HG02571 (cell line): ENCODE measurements around the gene ARHGAP19.

Source experiments
- ATAC-seq: cut with Tn5 transposase; IDR thresholded peaks from one replicate; pipeline ENCODE4 v1.9.1; 2021; ENCODE audit warnings: mild to moderate bottlenecking, moderate library complexity; ENCODE audit not compliant: unreplicated experiment

ARHGAP19 gene

GRCh38 chr10:97230146-97230545 lies 62.3 kb downstream of the ARHGAP19 start:
- ATAC-seq: no peak

GRCh38 chr10:97229322-97230015 lies 63.0 kb downstream of the ARHGAP19 start:
- ATAC-seq: no peak

DNA sequence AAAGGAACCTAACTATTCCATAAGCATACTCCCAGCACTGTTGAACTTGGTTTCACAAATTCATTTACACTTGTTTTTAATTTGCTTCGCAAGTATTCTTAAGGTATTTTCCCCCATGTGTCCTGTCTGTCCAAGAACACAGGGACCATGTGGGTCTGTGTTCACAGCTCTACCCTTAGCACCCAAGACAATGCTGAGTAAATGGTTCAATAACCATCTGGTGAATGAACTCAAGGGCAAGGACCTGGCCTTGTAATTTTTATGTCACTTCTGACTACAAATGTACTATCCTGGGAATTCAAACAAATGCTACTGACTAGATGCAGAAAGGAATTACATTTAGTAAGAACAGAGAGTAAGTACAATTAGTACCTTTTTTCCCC lies 63.7 kb downstream of the ARHGAP19 start:
- ATAC-seq: no peak

GRCh38 chr10:97228130-97228774 lies 64.2 kb downstream of the ARHGAP19 start:
- ATAC-seq: no peak

DNA sequence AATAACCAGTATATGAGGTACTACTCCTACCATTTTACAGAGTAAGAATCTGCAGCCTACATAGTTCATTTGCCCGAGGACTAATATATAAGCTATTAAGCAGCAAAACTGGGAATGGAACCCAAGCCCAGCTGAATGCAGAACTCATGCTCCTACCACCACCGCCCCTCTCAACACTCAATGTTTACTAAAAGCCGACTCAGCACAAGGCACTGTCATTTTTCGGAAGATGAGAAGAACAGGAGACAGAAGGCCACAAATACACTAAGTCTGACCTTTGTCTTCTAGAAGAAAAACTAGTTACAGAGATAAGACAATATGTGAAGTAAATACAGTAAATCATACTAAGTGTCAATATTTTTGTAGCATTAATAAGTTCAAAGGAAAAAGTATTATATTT lies 66.0 kb downstream of the ARHGAP19 start:
- ATAC-seq: no peak

GRCh38 chr10:97224483-97225435 lies 67.7 kb downstream of the ARHGAP19 start:
- no peak for ATAC-seq

GRCh38 chr10:97222326-97222961 lies 70.0 kb downstream of the ARHGAP19 start:
- ATAC-seq: no peak

DNA sequence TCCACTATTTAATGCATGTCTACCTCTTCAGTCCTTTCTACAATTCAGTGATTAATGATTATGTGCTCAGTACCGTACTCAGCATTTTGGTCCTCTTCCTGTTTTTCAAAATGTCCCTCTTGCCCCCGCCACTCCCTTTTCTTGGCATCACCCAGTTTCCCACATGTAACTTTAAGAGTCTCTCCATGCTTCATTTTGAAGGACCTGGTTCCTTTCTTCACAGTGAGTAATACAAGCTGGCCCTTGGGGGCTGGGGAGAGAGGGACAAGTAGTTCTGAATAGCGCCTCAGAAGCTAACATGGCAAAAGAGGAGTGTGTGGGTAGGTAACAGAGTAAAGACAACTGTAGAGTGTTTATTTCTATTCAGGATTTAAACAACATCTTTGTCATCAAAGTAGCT lies 72.1 kb downstream of the ARHGAP19 start:
- no peak for ATAC-seq

DNA sequence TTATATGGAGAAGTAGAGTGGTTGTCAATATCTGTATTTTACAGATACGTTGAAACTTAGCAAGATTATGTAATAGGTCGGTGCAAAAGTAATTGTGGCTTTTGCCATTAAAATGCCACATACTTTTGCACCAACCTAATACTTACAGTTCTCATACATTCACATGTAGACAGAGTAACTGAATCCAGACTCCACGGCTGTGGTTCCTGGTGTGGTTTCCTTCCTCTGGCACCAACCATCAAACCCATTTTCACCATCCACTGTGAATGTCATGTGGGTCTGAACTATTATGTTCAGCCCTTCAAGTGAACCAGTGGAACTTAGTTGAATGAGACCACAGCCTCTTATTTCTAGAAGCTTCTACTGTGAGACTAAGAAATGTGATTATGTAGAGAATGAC lies 75.1 kb downstream of the ARHGAP19 start:
- ATAC-seq: no peak

DNA sequence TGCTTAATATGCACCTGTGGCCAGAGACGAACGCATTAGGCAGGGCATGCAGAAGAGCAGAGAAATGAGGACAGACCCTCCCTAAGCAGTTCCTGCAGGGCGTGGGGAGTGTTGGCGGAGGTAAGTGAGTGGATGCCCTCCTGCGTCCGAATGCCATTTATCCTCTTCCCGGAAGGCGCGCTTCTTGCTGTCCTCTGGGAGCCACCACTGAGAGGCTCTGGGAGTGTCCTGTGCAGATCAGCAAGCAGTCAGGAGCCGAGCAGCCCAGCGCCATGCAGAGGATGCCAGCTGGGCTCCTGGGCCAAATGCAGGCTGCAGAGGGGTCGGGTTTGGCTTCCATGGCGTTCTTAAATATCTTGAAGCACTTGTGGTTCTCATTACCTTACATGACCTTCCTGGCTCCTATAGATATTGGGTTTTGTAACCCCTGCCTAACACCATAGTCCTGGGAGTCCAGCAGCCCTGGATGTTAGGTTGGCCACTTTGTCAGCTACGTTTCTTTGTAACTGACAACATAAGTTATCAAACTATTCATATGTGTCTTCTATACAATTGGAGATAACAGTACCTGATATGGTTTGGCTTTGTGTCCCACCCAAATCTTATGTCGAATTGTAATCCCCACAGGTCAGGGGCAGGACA lies 76.7 kb downstream of the ARHGAP19 start:
- ATAC-seq: no peak

DNA sequence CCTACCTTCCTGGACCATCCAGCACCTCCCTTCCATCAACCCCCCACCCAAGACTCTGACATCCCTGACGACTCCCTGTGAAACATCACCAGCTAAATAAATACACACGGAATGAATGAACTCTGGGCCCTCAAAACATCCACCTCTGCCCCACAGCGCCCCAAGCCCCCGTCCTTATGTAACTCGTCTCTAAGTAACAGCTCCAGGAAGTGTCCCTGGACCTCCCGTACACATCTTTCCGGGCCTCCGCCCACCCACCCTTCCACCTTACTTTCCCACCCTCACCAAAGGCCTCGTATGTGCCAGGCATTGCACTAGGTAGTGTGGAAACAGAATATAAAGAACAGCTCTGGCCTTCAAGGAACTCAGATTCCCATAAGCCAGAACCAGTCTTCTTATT lies 79.0 kb downstream of the ARHGAP19 start:
- no peak for ATAC-seq

DNA sequence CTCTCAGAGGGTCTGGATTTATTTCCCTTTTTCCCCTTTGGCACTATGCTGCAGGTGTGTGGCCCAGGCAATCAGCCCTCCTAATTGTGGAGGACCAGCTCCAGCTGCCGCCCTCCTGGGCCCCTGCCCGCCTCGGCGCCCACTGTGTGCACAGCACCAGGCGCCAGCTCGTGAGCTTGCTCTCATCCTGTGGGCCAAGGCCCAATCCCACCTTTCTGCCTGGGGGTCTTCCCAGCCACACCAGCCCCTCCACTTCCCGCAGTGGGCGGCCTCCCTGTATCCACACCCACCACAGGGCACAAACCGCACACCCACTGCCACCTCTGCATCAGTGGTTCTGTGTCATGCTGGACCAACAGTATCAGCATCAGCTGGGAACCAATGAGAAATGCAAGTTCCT lies 81.2 kb downstream of the ARHGAP19 start:
- no peak for ATAC-seq

GRCh38 chr10:97210543-97210960 lies 81.9 kb downstream of the ARHGAP19 start:
- ATAC-seq: no peak

- ATAC-seq: no peak
These were observed 84.6 kb downstream of the ARHGAP19 start for GRCh38 chr10:97207756-97208346.

DNA sequence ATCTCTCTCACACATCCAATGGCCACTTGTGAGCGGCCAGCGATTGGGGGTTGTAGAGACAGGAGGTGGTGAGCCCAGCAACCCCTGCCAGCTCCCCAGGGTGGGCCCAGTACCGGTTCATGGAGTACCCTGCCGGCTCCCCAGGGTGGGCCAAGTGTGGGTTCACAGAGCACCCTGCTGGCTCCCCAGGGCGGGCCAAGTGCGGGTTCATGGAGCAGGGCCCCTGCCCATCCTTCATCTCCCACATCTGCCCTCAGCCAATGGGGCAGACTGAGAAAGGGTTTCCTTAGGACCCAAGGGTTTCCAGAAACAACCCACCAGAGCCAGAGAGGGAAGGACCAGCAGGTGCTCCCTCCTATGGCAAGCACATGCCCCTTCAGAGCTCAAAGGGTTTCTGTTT lies 85.3 kb downstream of the ARHGAP19 start:
- no peak for ATAC-seq

DNA sequence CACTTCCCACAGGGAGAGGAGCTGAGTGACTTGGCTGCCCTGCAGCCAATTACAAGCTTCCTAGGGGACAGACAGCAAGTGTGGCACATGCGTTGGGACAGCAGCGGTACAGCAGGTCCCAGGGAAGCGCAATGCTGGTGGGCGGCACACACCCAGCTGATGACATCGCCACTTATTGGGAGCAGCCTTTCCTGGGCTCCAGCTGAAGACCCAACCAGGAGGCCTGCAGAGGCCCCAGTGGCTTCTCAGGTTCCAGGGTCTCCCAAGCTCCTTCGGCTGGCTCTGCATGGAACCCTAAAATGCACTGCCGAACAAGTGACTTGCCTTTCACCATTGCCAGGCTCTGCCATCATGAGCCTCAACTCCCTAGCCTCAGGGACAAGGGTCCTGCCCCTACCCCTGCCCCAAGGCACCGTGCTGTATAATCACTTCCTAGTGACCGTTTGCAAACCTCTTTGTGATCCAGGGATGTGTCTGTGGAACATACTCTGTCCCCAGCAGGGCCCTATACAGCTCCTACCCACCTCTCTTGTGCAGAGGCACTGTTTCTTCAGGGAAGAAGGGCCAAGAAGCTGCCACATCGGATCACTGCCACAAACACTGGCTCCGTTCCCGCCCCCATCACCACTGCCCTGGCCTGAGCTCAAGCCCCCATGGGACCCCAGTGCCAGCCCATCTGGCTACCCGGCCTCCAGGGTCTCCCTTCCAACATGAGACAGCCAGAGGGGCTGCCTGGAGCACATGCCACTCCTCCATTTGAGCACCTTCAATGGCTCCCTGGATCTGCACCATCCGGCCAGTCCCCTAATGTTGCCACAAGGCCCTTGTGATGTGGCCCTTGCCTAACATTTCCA lies 87.4 kb downstream of the ARHGAP19 start:
- ATAC-seq: no peak

DNA sequence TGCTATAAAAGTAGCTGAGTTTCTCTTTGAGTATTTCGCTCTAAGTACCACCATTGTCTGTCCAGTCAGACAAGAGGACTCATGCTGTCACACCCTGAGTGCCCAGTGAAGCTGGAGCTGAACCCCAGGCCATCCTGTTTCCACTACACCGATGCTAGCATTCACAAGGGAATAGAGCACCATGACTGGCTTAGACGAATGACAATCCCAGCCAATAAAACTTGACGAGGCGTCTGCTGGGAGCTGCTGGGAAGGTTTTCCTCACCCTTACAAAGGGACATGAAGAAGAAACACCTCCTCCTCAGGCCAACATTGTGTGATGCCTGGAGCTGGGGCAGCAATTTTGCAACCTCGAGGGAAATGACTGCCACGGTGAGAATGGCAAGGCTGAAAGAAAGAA lies 89.2 kb downstream of the ARHGAP19 start:
- ATAC-seq: no peak

DNA sequence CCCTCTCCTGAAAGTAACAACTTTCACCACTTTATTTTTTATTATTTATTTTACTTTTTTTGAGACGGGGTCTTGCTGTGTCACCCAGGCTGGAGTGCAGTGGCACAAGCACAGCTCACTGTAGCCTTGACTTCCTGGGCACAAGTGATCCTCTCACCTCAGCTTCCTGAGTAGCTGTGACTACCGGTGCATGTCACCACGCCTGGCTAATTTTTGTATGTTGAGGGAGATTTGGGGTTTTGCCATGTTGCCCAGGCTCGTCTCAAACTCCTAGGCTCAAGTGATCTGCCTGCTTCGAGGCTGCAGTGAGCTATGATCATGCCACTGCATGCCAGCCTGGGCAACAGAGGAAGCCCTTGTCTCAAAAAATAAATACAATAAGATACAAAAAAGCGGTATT lies 91.8 kb downstream of the ARHGAP19 start:
- ATAC-seq: no peak

DNA sequence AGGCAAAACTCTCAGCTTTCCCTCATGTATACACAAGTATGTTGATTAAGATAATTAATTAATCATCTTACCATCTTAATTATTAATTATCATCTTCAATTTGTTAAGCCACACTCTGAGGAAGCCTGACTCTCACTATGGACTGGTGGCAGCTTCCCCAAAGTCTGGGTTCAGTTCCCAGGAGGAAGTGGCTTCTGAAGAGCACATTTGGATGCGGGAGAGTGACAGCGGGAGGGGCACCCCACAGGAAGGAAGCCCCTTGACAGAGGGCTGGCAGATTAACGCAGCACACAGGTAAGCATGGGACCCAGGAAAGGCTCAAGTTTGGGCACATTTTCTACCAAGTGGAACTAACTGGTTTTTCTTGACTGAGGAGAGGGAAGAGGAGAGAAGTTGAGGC lies 93.3 kb downstream of the ARHGAP19 start:
- ATAC-seq: no peak
